Stimulated activated effector memory CD8-positive, alpha-beta T cell treated with anti-CD3 and anti-CD28 coated beads, Interleukin-12 subunit alpha, Interleukin-12 subunit beta, amount 100 ng/mL, for 72 hours (primary cell): ENCODE measurements around the gene DNM1L.
A peak's percentile ranks its signal among the peaks of the same experiment; 100 is the strongest.
"Not testable (repeated sequence)": the region's sequence is repeated elsewhere in the genome, so short reads cannot be mapped to it uniquely, and the experiment has no call there.

ENCODE experiments used
- ATAC-seq: fragments of 150-1000 bp; cut with Tn5 transposase; 2 replicates; pipeline ENCODE4 v1.10.0; 2021
- DNase-seq, 2 donors: peaks; one replicate each; pipeline ENCODE4 v3.0.0; 2021 to 2022; ENCODE audit warnings: low spot score in 2 of 2
- H3K27ac Mint-ChIP-seq: one replicate; pipeline ENCODE4 v1.8.0; 2022; ENCODE audit warnings: mild to moderate bottlenecking, mixed read lengths
- H3K36me3 Mint-ChIP-seq: one replicate; pipeline ENCODE4 v1.8.0; 2022; ENCODE audit warnings: mild to moderate bottlenecking, mixed read lengths
- H3K4me1 Mint-ChIP-seq: one replicate; pipeline ENCODE4 v1.8.0; 2022; ENCODE audit warnings: mixed read lengths
- H3K4me3 Mint-ChIP-seq: one replicate; pipeline ENCODE4 v1.8.0; 2022; ENCODE audit warnings: mild to moderate bottlenecking, mixed read lengths
- H3K9me3 Mint-ChIP-seq: one replicate; pipeline ENCODE4 v1.8.0; 2022; ENCODE audit warnings: mixed read lengths

The DNM1L gene

DNA sequence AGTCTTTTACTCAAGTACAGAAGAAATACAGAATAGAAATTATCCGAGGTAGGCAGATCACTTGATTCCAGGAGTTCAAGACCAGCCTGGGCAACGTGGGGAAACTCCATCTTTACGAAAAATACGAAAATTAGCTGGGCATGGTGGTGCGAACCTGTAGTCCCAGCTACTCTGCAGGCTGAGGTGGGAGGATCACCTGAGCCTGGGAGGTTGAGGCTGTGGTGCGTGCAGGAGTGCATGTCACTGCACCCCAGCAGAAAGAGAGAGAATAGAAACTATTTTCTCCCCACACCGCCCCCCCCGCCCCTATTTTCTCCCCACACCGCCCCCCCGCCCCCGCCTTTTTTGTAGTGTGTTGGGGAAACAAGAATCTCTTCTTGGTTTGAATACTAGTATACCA lies 2.2 kb downstream of the DNM1L start:
- ATAC-seq, result no peak
- Mint-ChIP-seq H3K36me3 (peaks cover 35% of the 10 kb centered on the region), H3K4me1 (peaks cover 28% of the 10 kb centered on the region), H3K4me3 (no peak overlapping the region), H3K9me3 (no peaks in the 10 kb centered on the region), H3K27ac (no peak overlapping the region)
- peak in 1 of 2 donors; percentile 13 for DNase-seq

DNA sequence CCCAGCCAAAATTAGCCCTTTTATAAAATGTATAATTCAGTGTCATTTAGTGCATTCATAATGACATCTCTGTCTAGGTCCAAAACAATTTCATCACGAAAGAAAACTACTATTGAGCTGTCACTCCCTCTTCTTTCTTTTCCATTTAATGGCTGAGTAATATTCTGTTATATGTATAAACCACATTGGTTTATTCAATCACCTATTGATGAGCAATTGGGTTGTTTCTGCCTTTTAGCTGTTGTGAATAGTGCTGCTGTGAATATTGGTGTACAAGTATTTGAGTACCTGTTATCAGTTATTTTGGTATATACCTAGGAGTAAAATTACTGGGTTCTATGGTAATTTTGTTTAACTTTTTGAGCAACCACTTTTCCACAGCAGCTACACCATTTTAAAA lies 7.2 kb downstream of the DNM1L start:
- Mint-ChIP-seq H3K9me3 (no peaks in the 10 kb centered on the region), H3K4me1 (peaks cover 24% of the 10 kb centered on the region), H3K4me3 (no peak overlapping the region), H3K27ac (no peak overlapping the region), H3K36me3 (peaks cover 39% of the 10 kb centered on the region)
- DNase-seq, result no peak
- ATAC-seq, result peak; percentile 79

DNA sequence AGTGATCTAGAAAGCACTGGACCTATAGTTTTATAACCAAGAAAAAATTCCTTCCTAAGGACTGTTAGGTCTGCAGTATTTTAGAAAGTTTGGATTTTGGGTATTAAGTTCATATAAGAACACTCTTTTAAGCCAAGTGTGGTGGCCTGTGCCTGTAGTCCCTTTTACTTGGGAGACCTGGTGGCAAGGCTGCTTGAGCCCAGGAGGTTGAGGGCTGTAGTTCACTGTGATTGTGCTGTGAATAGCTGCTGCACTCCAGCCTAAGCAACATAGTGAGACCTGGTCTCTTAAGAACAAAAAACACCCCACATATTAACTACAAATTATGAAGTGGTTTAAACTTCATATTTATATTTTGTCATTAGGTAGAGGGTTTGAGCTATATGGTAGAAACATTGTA lies 9.7 kb downstream of the DNM1L start:
- H3K36me3 Mint-ChIP-seq, result peaks cover 40% of the 10 kb centered on the region
- ATAC-seq, result no peak
- DNase-seq, result no peak
- no peaks in the 10 kb centered on the region for H3K9me3 Mint-ChIP-seq
- H3K4me3 Mint-ChIP-seq, result no peak overlapping the region
- no peak overlapping the region for H3K27ac Mint-ChIP-seq
- H3K4me1 Mint-ChIP-seq, result peaks cover 36% of the 10 kb centered on the region

DNA sequence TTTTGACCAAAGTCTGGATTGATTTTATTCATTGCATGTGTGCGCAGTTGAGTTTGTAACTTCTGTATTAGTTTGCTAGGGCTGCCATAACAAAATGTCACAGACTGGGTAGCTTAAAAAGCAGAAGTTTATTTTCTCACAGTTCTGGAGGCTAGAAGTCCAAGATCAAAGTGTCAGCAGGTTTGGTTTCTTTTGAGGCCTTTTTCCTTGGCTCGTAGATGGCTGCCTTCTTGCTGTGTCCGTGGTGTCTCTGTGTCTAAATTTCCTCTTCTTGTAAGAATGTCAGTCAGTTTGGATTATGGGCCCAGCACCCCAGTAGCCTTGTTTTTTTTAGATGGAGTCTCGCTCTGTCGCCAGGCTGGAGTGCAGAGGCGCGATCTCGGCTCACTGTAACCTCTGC lies 11.8 kb downstream of the DNM1L start:
- Mint-ChIP-seq H3K27ac (no peak overlapping the region), H3K36me3 (peaks cover 30% of the 10 kb centered on the region), H3K9me3 (no peaks in the 10 kb centered on the region), H3K4me3 (no peak overlapping the region), H3K4me1 (peaks cover 34% of the 10 kb centered on the region)
- ATAC-seq (no peak), DNase-seq (no peak)

DNA sequence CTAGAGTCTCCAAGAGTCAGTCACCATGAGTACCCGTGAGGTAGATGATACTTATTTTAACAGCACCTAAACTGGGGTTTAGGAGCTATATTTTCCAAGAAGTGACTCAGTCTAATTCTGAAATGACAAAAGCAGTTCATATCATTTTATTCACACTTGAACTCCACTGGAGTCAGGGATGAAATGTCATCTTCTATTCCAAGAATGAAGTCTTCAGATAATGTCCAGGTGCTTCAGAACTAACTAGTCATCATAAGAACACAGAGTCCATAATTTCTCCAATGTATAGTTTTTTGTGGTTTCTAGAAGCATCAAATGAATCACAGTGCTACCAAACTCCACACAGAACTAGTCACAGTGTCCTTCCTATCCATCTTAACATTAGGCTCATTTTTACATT lies 13.3 kb downstream of the DNM1L start:
- peaks cover 34% of the 10 kb centered on the region for H3K4me1 Mint-ChIP-seq
- peak; percentile 82 for ATAC-seq
- DNase-seq, result no peak
- peaks cover 16% of the 10 kb centered on the region for H3K36me3 Mint-ChIP-seq
- H3K27ac Mint-ChIP-seq, result no peak overlapping the region
- H3K4me3 Mint-ChIP-seq, result no peak overlapping the region
- no peaks in the 10 kb centered on the region for H3K9me3 Mint-ChIP-seq

DNA sequence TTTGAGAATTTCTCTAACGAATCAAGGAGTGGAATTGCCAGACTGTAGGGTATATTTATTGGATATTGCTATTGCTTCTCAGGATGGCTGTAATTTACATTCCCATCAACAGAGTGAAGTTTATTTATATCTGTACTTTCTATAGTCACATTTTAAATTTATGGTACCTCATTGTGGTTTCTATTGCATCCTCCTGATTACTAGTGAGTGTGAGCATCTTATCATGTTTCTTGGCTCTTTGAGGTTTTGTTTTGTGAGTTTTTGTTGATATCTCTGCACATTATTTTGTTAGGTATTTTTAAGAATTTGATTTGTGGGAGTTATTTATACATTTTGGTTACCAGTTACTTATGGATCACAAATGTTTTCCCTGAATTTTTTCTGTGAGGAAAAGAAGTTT lies 13.9 kb downstream of the DNM1L start:
- H3K4me1 Mint-ChIP-seq, result peaks cover 34% of the 10 kb centered on the region
- no peak for DNase-seq
- H3K36me3 Mint-ChIP-seq, result peaks cover 16% of the 10 kb centered on the region
- no peak for ATAC-seq
- no peaks in the 10 kb centered on the region for H3K9me3 Mint-ChIP-seq
- H3K27ac Mint-ChIP-seq, result no peak overlapping the region
- no peak overlapping the region for H3K4me3 Mint-ChIP-seq

DNA sequence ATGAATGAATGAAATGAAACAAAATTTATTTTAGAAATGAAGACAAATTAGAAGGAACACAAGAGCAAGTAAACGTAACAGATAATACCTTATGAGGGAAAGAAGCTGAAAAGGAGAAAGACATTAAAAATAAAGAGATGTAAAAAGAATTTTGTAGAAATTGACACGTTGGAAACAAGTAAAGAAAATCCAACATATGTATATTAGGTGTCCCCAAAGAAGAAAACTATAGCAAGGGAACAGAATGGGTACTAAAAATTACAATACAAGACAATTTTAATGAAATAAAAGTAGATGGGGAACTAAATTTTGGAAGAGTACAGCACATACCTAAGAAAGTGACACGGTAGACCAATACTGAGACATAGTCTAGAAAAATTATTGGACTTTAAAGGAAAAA lies 16.7 kb downstream of the DNM1L start:
- no peak overlapping the region for H3K4me3 Mint-ChIP-seq
- peaks cover 33% of the 10 kb centered on the region for H3K4me1 Mint-ChIP-seq
- H3K9me3 Mint-ChIP-seq, result no peaks in the 10 kb centered on the region
- H3K27ac Mint-ChIP-seq, result no peak overlapping the region
- H3K36me3 Mint-ChIP-seq, result peaks cover 16% of the 10 kb centered on the region
- ATAC-seq (no peak), DNase-seq (no peak)

DNA sequence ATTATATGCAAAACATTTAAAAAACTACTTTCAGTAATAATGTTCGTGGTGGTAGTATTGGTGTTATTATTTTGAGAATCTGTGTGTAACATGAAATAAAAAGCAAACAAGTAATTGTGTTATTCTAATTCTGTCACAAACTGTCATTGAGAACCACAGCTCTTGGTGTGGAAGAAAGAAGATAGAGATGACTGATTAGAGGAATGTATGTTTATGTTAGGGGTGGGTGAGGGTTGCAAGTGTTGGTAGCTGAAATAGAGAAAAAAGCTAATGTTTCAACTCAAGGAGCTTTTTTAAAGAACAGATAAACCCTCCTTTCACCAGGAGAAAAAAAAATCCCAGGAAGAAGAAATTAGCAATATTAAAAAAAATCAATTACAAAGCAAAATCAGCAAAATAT lies 18.3 kb downstream of the DNM1L start:
- H3K27ac Mint-ChIP-seq, result no peak overlapping the region

DNA sequence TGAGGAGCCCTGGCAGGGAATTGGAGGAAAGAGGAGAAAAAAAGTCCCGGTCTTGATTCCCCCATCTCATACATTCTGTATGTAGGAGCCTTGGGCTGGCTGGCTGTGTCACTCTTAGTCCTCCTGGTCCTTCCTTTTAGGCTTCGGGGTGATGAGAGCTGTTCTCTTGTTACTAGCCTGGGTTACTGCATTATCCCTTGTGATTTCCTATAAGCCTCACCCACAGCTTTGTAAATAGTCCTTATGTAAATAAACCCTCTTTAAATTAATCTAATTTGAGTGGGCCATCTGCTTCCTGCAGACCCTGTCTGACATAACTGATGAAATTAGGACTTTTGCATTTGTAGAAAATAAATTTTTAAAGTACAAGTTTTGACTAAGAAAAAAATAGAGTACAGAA lies 19.2 kb downstream of the DNM1L start:
- Mint-ChIP-seq H3K36me3 (peaks cover 39% of the 10 kb centered on the region), H3K9me3 (no peaks in the 10 kb centered on the region), H3K27ac (no peak overlapping the region), H3K4me3 (no peak overlapping the region), H3K4me1 (peaks cover 13% of the 10 kb centered on the region)
- DNase-seq (no peak), ATAC-seq (no peak)

More for the DNA sequence above, 18.3 kb downstream of the DNM1L start:
- H3K36me3 Mint-ChIP-seq, result peaks cover 31% of the 10 kb centered on the region
- H3K9me3 Mint-ChIP-seq, result no peaks in the 10 kb centered on the region
- ATAC-seq (no peak), DNase-seq (no peak)
- H3K4me1 Mint-ChIP-seq, result peaks cover 21% of the 10 kb centered on the region
- no peak overlapping the region for H3K4me3 Mint-ChIP-seq

DNA sequence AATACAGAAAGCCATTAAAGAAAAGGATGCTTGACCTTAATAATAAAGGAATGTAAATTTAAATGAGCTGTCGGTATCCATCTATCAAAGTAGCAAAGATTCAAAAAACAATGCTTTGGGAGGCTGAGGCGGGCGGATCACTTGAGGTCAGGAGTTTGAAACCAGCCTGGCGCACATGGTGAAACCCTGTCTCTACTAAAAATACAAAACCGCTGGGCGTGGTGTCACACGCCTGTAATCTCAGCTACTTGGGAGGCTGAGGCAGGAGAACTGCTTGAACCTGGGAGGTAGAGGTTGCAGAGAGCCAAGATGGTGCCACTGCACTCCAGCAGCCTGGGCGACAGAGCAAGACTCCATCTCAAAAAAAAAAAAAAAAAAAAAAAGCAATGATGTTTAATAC lies 20.3 kb downstream of the DNM1L start:
- not testable (repeated sequence) for H3K9me3 Mint-ChIP-seq, H3K4me1 Mint-ChIP-seq, H3K27ac Mint-ChIP-seq, DNase-seq, ATAC-seq, H3K4me3 Mint-ChIP-seq
- H3K36me3 Mint-ChIP-seq, result peaks cover 34% of the 10 kb centered on the region

DNA sequence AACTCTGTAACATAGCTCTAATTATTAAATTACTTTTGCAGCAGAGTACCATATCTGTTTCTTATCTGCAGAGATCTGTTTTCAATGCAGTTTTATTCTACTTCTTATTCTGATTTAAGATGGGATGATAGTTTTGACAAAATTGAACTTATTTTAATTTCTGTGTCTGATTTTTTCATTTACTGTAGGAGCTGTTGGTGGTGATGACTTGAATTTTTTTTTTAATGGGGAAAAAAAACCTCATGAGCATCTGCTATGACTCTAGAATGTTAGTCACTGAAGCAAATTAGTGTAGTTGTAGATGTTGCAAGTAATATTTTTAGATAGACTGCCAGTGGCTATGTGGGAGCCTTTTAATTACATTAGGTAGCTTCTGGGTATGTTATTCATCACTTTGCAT lies 23.4 kb downstream of the DNM1L start:
- DNase-seq, result no peak
- ATAC-seq, result no peak

DNA sequence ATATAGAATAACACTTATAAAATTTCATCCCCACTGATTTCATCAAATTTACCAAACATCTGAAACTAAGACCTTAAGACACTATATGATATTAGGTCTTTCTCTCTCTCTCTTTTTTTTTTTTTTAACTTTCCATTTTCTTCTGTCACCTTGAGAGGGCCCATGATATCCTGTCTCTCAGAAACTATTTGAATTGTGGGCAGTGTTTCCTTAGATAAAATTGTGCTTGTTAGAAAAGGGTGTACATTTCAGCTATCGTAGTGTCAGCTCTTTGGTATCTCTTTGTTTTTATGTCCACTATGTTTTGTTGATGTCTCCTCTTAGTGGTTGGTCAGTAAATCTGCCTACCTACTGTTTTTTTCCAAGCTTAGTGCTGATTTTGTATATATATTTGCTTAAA lies 23.8 kb downstream of the DNM1L start:
- Mint-ChIP-seq H3K27ac (no peak overlapping the region), H3K9me3 (no peaks in the 10 kb centered on the region), H3K36me3 (peaks cover 46% of the 10 kb centered on the region), H3K4me1 (peaks cover 12% of the 10 kb centered on the region), H3K4me3 (no peak overlapping the region)
- no peak for DNase-seq
- ATAC-seq, result no peak

More for the DNA sequence above, 23.4 kb downstream of the DNM1L start:
- Mint-ChIP-seq H3K4me3 (no peak overlapping the region), H3K4me1 (peaks cover 12% of the 10 kb centered on the region), H3K9me3 (no peaks in the 10 kb centered on the region), H3K36me3 (peaks cover 41% of the 10 kb centered on the region), H3K27ac (no peak overlapping the region)

DNA sequence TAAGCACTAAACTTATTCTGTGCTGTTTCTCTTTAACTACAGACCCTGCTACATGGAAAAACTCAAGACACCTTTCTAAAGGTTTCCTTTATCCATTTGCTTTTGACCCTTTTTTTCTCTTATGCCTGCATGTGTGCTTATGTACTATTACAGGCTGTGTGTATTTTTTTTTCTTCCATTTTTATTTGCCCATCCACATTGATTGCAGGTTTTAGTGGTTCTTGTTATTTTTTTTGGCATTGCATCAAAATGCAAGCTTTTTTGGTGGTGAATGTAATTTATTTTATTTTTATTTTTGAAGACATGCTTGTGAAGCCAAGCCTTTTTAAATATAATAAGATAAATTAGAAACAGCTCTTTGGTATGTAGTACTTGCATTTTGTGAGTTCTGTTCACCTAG lies 26.7 kb downstream of the DNM1L start:
- no peaks in the 10 kb centered on the region for H3K9me3 Mint-ChIP-seq
- peaks cover 72% of the 10 kb centered on the region for H3K36me3 Mint-ChIP-seq
- peaks cover 7% of the 10 kb centered on the region for H3K4me1 Mint-ChIP-seq
- no peak for ATAC-seq
- no peak overlapping the region for H3K4me3 Mint-ChIP-seq
- H3K27ac Mint-ChIP-seq, result no peak overlapping the region
- DNase-seq, result no peak

DNA sequence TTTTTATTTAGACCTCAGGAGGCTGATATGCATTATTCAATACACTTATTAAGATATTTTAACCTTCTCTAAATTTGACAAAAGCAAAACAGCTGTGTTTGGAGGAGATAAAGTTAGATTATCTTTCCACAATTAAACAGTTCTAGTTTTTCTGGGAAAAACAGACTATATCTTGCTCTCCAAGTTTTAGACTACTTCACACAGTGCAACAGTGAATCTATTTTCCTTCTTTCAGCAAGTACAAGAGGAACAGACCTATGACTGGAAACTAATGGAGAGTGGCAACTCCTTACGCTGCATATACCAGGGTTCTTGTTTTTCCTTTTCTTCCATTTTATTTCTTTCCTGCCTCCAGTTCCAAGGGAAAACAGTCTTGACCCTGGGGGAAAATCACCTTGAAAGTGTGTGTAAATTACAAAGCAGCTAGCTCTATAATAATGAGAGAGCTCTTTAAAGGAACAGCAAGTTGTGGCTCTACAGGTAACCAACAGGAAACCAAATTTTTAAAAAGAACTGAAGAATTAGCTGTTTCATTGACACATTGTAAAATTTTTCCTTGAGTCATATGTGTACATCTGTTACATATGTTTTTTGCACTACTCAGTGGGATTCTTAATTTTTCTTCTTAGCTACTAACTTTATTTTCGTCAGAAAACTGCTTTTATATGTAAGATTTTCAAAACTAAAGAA lies 27.4 kb downstream of the DNM1L start:
- Mint-ChIP-seq H3K4me3 (no peak overlapping the region), H3K4me1 (peaks cover 7% of the 10 kb centered on the region), H3K9me3 (no peaks in the 10 kb centered on the region), H3K36me3 (peaks cover 74% of the 10 kb centered on the region), H3K27ac (peak overlapping the region; percentile 39)
- ATAC-seq (peak; percentile 79), DNase-seq (no peak)

DNA sequence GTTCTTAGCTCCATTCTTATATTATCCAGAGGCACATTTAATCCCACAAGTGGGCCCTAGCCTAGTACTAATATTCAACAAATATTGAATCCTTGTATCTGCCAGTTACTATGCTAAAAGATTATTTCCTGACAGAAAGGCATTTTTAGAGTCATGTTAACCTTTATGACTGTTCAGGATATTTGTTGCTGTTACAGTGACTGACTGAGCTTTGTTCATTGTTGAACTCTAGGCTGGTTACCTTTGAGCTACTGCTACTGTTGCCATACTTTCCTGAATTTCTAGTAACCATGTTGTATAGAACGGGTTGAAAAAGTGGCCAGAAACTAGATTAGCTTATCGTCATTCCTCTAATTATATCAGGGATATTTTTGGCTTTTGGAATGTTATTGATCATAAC lies 29.8 kb downstream of the DNM1L start:
- DNase-seq, result no peak
- Mint-ChIP-seq H3K36me3 (peaks cover 78% of the 10 kb centered on the region), H3K4me1 (peaks cover 7% of the 10 kb centered on the region), H3K4me3 (no peak overlapping the region), H3K27ac (no peak overlapping the region), H3K9me3 (no peaks in the 10 kb centered on the region)
- no peak for ATAC-seq

DNA sequence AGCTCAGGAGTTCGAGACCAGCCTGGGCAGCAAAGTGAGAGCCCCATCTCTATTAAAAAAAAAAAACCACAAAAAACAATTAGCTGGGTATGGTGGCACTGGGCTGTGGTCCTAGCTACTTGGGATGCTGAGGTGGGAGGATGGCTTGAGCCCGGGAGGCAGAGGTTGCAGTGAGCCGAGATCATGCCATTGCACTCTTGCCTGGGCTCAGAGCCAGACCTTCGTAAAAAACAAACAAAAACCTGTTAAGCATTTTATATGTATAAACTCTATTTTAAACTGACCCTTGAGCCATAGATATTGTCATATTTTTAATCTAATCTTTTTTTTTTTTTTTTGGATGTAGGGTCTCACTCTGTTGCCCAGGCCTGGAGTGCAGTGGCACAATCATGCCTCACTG lies 35.7 kb downstream of the DNM1L start:
- no peak overlapping the region for H3K27ac Mint-ChIP-seq
- no peak overlapping the region for H3K4me3 Mint-ChIP-seq
- DNase-seq (no peak), ATAC-seq (no peak)
- H3K9me3 Mint-ChIP-seq, result no peaks in the 10 kb centered on the region
- no peaks in the 10 kb centered on the region for H3K4me1 Mint-ChIP-seq
- H3K36me3 Mint-ChIP-seq, result peaks cover 79% of the 10 kb centered on the region

DNA sequence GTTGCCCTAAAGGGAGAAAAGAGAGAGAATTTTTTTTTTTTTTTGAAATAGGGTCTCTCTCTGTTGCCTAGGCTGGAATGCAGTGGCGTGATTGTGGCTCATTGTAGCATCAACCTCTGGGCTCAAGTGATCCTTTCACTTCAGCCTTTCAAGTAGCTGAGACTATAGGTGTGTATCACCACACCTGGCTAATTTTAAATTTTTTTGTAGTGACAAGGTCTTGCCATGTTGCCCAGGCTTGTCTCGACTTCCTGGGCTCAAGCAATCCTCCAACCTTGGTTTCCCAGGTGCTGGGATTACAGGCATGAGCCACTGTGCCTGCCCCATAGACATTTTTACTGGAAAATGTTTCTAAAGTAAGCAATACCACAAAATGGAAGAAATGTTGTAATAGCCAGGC lies 39.8 kb downstream of the DNM1L start:
- no peaks in the 10 kb centered on the region for H3K4me1 Mint-ChIP-seq
- H3K27ac Mint-ChIP-seq, result no peak overlapping the region
- H3K36me3 Mint-ChIP-seq, result peaks cover 81% of the 10 kb centered on the region
- DNase-seq, result no peak
- H3K9me3 Mint-ChIP-seq, result no peaks in the 10 kb centered on the region
- ATAC-seq, result no peak
- no peak overlapping the region for H3K4me3 Mint-ChIP-seq
